GM21381 (cell line): ENCODE data around the gene ARHGEF19.
"Not testable (repeated sequence)": the region's sequence is repeated elsewhere in the genome, so short reads cannot be mapped to it uniquely, and the experiment has no call there.

Experiments
- ATAC-seq: cut with Tn5 transposase; IDR thresholded peaks from one replicate; pipeline ENCODE4 v1.9.1; 2021; ENCODE audit warnings: mild to moderate bottlenecking, moderate library complexity; ENCODE audit not compliant: unreplicated experiment

The ARHGEF19 gene

DNA sequence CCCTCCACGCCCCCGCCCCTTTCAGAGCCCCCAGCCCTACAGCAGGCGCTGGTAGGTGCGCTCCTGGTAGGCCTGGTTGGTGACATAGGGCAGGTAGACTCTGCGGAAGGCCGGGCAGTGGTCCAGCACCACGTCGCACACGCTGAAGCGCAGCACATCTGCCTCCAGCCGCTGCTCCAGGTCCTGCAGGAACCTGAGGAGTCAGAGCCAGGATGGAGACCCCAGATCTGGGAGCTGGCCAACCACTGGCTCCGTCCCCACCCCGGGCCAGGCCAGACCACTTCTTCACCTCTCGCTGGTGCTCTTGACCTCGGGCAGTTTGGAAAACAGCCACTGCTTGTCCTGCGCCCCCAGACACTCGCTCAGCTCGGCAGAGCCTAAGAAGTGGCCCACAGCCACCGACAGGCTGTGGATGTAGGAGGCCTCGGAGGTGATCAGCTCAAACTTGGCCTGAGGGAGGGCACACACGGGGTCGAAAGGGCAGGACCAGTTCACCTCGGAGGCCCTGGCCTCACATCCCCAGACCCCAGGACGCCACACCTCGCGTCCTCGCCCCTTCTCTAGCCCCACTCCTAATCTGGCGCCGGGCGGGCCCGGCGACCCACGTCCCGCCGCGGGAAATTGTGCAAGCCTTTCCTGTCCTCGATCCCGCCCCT, 6.4 kb downstream of the ARHGEF19 start:
- no peak for ATAC-seq

DNA sequence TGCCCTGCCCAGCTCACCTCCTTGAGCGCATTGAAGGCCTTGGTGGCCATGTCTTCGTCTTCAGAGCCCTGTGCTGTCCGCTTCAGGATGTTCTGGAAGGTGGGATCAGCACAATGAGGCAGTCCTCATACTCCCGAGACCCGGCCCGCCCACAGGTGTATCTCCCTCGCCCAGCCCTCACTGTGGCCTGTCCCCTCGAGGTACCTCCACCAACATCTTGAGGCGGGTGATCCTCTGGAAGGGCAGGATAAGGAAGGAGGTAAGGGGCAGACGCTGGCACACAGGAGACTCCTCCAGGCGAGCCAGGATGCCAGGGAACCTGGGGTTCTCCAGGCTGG, 7.1 kb downstream of the ARHGEF19 start:
- ATAC-seq: no peak

DNA sequence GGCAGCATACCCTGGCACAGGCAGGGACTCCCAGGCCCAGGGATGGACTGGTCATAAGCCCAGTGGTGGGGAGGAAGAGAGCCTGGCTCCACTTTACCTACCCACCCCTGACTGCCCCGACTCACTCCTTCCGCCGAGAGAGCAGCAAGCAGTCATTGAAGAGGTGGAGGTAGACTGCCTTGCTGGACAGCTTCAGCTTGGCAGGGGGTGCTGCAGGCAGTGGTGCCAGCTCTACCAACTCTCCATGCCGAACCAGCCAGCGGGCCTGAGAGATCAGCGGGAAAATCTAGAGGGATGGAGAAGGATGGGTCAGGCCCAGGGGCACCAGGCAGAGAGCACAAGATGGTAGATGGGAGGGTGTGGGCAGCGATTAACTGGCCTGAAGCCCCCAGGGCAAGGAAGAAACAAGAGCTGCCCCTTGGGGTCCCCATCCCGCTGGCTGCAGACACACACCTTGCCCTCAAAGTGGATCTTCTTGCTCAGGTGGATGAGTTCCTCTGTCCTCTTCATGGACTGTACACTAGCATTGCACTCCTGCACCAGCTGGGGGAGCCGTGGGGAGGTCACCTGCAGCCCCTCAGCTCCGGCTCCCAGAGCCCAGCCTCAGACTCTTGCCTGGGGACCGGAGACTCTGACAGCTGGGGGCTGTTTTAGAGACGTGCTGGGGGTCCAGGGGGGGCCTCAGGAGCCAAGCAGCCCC, 7.7 kb downstream of the ARHGEF19 start:
- ATAC-seq: no peak

DNA sequence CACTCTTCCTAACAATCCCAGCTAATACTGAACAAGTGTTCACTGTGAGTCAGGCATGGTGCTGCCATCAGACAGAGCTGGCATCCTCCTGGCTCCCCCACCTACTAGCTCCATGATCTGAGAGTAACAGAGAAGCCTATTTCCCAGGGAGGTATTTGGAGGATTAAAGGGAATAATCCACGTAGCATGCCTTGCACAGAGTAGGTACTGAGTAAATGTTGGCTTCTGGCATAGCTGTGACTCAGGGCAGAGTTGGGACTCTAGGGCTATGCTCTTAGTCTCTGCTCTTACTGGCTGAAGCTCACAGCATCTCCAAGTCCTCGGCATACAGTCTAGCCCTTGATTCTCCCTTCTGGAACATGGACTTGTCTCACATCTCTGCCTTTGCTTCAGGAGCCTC, 8.2 kb downstream of the ARHGEF19 start:
- no peak for ATAC-seq

DNA sequence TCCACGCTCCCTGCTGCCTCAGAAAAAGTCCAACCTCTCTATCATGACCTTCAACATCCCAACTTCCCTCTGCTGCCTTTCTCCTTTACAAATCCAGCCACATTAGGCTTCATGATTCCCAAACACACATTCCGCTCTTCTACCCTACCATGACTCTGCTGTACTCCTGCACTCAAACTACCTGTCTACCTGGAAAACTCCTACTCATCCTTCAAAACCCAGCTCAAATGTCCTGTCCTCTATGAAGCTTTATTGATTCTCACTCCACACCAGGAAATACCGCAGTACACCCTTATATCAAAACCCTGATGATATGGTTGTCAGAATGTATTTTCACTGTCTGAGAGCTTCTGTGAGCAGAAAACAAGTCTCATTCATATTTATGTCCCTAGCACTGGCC, 8.9 kb downstream of the ARHGEF19 start:
- no peak for ATAC-seq

DNA sequence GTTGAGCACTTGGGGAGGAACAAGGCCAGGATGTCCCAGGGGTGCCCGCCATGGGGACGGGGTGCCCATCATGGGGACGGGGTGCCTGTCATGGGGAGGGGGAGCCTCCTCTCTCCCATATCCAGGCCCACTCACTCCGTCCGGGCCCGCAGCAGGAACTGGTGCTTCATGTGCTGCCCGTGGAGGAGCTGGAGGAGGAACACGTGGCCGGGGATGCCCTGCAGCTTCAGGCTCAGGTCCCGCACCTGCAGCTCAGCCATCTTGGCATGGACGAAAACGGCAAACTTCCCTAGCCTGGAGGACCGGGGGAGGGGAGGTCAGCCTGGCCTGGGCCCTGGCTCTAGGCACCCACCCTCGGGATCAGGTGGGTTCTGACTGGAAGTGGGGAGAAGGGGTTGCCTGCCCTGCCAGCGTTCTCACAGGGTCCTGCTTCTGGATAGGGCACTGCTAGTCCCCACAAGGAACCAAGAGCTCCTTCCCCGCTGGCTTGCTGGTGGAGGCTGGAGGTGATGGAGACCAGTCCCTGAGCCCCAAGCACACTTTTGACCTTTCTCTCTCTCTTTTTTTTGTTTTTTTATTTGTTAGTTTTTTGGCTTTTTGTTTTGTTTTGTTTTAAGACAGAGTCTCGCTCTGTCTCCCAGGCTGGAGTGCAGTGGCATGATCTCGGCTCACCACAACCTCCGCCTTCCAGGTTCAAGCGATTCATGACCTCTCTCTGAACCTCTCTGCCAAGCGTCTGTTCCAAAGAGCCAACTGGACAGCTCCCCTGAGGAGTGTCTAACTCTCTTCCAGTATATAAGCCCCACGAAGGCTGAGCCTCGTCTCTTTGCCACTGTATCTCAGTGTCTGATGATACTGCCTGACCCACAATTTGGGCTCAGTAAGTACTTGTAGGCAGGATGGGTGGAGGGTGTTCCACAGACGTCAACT, 9.9 kb downstream of the ARHGEF19 start:
- ATAC-seq: no peak

DNA sequence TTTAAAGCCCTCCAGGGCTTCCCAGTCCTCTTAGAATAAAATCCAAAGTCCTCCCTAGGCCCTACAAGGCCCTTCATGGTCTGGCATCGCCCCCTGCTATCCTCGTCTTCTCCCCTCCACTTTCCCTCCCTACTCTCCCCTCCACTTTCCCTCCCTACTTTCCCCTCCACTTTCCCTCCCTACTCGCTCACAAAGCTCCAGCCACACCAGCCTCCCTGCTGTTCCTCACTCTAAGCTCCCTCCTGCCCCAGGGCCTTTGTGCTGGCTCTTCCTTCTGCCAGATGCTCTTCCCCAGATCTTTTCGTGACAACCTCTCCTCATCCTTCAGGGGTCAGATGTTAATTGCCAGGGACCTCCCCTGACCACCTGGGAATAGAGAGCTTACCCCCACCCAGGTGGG, 12.8 kb downstream of the ARHGEF19 start:
- ATAC-seq: no peak

DNA sequence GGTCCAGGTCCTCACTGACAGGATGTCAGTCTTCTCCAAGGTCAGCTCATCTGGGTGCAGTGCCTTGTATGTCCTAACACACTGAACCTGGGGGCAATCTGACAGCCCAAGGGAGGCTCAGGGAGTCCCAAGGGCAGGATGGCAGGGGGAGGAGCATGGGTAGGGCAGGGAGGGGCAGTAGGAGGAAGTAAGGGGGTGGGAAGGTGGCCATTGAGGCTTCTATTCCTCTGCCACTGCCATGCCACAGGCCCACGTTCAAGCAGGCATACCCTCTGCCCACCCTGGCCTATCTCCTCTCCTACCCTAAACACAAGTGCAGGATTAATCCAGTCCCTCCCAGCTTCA, 13.3 kb downstream of the ARHGEF19 start:
- ATAC-seq: no peak

DNA sequence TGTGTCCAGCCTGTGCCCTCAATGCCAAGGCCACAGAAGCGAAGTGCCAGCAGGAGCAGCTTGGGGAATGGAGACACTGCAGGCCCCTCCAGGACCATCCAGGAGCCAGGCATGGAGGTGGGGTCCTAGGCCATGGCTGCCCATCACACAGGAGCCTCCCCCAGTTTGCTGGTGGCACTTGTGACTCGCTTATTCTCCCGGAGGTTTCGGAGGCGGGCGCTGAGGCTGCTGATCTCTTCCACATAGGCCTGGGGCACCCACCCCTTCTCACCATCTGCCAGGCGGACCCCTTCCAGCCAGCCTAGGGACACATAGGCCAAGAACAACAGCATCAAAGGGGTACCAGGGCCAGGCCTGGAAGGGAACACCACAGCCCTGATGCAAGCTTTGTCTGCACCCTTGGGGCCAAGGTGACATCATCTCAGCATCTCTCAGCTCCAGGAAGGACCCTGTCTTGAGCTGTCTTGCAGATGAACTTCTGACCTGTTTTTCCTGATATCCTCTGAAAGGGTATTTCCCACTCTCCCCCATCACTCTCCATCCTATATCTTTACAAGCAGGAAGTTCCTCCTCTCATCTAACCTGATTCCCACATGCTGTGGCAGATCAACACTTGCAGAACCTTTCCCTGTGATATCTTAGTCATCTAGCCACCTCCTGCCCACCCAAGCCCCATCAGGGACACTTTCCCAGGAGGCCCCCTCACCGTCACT, 13.9 kb downstream of the ARHGEF19 start:
- no peak for ATAC-seq

DNA sequence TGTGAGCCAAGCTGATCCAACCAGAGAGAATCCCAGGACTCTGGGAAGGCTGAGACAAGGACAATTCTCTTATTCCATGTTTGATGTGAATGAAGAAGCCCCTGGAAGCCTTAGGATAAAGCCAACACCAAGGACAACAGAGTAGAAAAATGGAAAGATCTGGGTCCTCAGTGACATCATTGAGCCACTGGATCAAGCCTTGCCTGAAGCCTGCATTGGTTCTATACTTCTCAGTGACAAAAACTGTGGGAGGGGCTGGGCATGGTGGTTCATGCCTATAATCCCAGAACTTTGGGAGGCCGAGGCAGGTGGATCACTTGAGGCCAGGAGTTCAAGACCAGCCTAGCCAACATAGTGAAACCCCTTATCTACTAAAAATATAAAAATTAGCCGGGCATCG, 15.6 kb downstream of the ARHGEF19 start:
- ATAC-seq: no peak

DNA sequence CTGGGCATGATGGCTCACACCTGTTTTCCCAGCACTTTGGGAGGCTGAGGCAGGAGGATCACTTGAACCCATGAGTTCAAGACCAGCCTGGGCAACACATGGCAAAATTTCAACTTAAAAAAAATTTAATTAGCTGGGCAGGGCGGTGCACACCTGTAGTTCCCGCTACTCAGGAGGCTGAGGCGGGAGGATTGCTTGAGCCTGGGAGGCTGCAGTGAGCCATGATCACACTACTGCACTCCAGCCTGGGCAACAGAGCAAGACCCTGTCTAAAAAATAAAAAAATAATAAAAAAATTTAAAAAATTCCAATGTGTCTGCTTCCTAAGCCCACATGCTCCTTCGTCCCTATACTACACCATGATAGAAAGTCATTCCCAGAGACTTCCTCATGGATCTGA, 16.3 kb downstream of the ARHGEF19 start:
- not testable (repeated sequence) for ATAC-seq

DNA sequence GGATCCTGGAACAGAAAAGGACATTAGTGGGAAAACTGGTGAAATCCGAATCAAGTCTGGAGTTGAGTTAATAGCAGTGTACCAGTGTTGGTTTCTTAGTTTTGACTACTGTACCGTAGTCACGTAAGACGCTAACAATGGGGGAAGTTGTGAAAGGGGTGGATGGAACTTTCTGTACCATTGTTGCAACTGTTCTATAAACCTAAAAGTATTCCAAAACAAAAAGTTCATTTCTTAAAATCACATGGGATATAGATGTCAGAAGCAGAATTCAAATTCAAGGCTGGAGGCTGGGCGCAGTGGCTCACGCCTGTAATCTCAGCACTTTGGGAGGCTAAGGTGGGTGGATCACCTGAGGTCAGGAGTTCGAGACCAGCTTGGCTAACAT, 16.9 kb downstream of the ARHGEF19 start:
- no peak for ATAC-seq

DNA sequence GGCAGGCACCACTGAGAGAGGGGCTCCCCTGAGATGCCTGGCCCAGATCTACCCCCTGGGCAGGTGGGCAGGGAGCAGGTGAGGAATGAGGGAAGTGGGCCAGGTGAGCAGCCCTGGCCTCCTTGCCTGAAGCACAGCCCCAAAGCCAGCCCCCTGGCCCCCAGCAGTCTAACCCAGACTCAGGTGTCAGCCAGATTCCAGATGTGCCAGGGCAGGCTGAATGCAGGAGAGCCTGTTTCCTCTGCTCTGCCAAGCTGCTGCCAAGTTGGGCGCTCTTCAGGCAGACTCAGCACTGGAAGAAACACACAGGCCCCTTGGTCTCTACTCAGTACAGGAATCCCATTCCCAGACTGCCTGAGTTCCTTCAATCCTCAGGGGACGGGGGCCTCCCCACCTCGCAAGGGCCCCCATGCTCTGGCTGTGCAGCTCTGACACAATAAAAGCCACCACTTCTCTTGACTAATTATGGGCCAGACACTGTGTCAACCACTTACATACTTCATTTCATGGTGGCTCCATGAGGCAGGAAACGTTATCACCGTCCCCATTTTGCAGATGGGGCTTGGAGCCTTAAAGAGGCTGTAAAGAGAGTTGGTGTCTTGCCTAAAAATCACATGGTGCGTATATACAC, 20.4 kb downstream of the ARHGEF19 start:
- ATAC-seq: no peak

DNA sequence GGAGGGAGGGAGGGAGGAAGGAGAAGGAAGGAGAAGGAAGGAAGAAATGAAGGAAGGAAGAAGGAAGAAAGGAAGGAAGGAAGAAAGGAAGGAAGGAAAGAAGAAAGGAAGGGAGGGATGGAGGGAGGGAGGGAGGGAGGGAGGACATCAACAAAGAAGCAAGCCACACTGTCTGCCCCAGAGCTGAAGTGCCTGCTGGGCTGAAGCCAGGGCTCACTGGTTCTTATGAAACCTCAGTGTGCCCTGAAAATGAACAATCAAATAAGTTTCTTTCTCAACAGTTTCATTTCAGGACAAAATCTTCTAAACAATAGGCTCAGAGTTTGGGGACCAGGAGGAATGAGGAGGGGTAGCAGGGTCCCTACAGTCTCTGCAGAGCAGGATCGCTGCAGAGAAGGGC, 21.1 kb downstream of the ARHGEF19 start:
- no peak for ATAC-seq

DNA sequence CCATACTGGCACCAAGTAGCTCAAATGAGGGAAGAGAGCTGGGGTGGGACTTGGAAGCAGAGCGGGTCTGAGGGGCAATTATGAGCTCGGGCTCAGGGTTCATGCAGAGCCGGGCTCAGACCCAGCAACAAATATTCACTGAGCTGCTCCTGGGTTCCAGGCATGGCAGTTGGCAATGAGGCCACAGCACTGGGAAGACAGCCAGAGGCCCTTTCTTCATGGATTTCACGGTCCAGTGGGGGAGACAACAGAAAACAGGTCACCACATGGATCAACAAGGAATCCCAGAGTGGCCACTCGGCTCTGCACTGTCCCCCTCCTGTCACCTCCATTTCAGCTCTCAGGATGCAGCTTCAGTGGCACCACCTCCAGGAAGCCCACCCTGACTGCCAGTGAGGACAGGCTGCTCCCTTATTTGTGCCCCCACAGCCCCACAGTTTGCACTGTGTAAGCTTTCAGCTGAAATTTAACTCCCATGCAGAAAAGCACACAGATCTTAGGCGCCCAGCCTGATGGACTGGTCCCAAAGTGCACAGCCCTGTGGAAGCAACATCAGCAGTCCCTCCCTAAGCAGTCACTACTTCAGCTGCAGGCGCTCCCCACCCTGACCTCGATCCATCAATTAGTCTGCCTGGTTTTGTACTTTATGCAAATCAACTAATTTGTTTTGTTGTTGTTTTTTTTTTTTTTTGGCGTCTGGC, 22.4 kb downstream of the ARHGEF19 start:
- no peak for ATAC-seq

DNA sequence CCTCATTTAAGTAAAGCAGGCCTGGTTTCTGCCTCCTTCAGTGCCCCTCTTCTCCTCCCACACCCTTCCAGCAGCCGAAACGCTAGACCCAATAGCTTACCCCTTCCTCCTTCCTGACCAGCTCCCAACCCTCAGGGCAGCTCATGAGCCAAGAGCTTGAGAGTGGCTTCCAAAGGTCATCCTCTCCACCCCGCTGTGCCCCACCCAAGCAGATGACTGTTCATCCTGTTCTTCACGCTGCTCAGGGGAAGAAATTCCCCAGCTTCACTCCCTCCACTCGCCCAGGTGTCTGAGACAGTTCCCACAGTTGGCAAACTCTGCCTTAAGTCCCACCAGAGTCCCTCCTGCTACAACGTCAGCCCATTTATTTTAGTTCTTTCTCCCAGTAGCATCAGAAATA, 23.4 kb downstream of the ARHGEF19 start:
- ATAC-seq: no peak

DNA sequence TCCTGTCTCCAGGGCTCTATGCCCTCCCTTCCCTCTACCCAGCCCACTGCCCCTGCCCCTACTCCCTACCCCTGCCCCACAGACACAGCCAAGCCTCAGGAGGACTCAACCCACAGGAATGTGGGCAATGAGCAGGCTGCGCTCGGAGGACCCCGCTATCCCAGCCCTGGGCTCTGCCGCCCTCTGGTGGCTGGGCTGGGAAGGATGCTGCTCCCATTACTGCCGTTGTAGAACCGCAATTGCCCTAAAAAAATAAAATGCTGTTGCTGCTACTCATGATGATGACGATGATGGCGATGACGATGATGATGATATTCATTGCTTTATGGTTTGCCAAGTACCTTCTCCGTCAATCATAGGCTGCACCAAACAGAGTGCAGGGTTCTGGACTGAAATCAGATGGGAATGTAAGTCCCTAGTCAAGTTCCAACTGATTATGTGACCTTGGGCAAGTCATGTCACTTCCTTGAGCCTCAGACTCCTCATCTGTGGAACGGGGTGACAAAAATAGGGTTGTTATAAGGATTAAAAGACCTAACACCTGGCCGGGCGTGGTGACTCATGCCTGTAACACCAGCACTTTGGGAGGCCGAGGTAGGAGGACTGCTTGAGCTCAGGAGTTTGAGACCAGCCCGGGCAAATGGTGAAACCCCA, 24.6 kb downstream of the ARHGEF19 start:
- no peak for ATAC-seq

DNA sequence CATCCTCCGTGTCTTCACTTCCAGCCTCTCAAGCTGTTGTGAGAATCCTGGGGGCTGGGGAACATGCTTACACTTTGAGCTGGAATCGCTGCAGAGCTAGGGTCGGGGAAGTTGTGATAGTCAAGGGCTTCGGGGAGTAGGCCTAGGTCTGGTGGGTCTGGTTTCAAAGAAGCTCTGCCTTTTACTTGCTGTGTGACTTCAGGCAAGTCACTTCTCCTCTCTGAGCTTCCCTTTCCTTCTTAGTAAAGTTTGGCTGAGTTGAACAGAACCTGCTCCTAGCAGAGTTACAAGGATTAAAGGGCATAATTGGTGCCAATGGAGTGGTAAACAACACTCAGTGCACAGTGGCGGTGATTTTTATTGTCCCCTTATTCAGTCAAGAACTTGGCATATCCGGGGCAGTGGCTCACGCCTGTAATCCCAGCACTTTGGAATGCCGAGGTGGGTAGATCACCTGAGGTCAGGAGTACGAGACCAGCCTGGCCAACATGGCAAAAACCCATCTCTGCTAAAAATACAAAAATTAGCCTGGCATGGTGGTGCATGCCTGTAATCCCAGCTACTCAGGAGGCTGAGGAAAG, 25.7 kb downstream of the ARHGEF19 start:
- ATAC-seq: no peak

DNA sequence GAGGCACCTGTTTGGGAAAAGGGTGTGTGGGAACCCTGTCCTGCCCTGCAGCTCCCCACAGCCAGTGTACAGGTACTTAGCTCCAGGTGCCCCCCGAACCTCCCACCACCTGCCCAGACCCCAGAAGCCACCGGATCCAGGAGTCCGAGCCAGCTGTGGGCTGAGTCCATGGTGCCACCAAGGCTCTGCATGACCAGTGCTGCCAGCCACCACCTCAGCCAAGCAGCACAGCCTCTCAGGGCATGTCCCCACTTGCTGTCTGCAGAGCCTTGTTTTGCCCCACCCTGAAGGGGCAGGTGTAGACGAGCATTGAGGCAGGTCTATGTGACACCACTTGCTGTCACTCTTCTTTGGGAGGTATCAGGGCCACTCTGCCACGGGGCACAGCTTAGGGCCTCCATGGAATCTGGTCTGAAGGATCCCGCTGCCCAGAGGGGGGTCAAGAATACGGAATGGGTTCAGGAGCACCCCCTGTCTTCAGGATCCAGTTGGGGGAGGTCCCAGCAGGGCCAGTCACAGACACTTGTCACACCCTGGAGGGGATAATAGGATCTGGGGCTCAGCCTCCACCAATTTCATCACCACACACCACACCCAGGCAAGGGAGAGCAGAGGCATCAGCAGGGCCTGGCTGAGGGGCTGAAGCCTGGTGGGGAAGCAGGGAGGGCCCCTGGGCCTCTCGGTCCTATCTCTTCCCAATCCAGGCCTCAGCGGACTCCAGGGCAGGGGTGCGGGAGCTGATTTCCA, 27.7 kb downstream of the ARHGEF19 start:
- ATAC-seq: no peak
